Liver (tissue), 9 donors: ENCODE data around the gene CD8A. TPM values are rescaled to one million over a fixed set of nuclear protein-coding genes. Genes with fewer than 3 reads are reported as not detected.

Experiments
- DNase-seq: peaks from one replicate; pipeline ENCODE4 v3.0.0-alpha.2; 2017; ENCODE audit warnings: low spot score
- H3K27ac ChIP-seq, 2 donors: one replicate each; pipeline ENCODE4 v1.7.0; 2013; ENCODE audit warnings: inconsistent platforms in 2 of 2, low read length in 2 of 2, control low read depth in 1 of 2, low read depth in 1 of 2, mild to moderate bottlenecking in 1 of 2
- H3K27me3 ChIP-seq, 4 donors: one replicate each; pipeline versions ENCODE4 v1.6.1 to v1.7.0; 2013; ENCODE audit warnings: low read length in 3 of 4, inconsistent platforms in 1 of 4, mild to moderate bottlenecking in 1 of 4, moderate library complexity in 1 of 4; ENCODE audit not compliant: control insufficient read depth in 4 of 4, insufficient read depth in 4 of 4
- H3K36me3 ChIP-seq, 4 donors: one replicate each; pipeline versions ENCODE4 v1.6.1 to v1.7.0; 2013; ENCODE audit warnings: low read length in 3 of 4, mild to moderate bottlenecking in 3 of 4, low read depth in 1 of 4, moderate library complexity in 1 of 4; ENCODE audit not compliant: control insufficient read depth in 4 of 4, insufficient read depth in 3 of 4
- H3K4me1 ChIP-seq, 4 donors: one replicate each; pipeline versions ENCODE4 v1.6.1 to v1.7.0; 2013; ENCODE audit warnings: low read length in 3 of 4, mild to moderate bottlenecking in 3 of 4, moderate library complexity in 1 of 4; ENCODE audit not compliant: control insufficient read depth in 4 of 4, insufficient read depth in 4 of 4
- H3K4me3 ChIP-seq, 3 donors: one replicate each; pipeline versions ENCODE4 v1.6.1 to v1.7.0; 2013; ENCODE audit warnings: low read length in 3 of 3, control low read depth in 1 of 3, low read depth in 1 of 3, mild to moderate bottlenecking in 1 of 3
- H3K9ac ChIP-seq, 2 donors: one replicate each; pipeline ENCODE4 v1.7.0; 2013; ENCODE audit warnings: low read length in 2 of 2, mild to moderate bottlenecking in 2 of 2, moderate library complexity in 2 of 2, control low read depth in 1 of 2, low read depth in 1 of 2
- H3K9me3 ChIP-seq, 4 donors: one replicate each; pipeline versions ENCODE4 v1.6.1 to v1.7.0; 2013; ENCODE audit warnings: low read length in 3 of 4; ENCODE audit not compliant: control insufficient read depth in 4 of 4
- EGR1 ChIP-seq, 2 donors: IDR thresholded peaks; 2 replicates each; pipeline ENCODE4 v1.6.1; 2016 to 2018; ENCODE audit warnings: antibody characterized with exemption in 2 of 2, low read depth in 2 of 2
- FOXA2 ChIP-seq: IDR thresholded peaks from 2 replicates; pipeline ENCODE4 v1.6.1; 2016; ENCODE audit warnings: antibody characterized with exemption
- HNF4A ChIP-seq, 2 donors: conservative IDR thresholded peaks; 2 replicates each; pipeline ENCODE4 v1.6.1; 2016; ENCODE audit warnings: antibody characterized with exemption in 2 of 2, mild to moderate bottlenecking in 2 of 2
- HNF4G ChIP-seq: IDR thresholded peaks from 2 replicates; pipeline ENCODE4 v1.6.1; 2016; ENCODE audit warnings: antibody characterized with exemption
- NR2F2 ChIP-seq: IDR thresholded peaks from 2 replicates; pipeline ENCODE4 v1.6.1; 2016; ENCODE audit warnings: antibody characterized with exemption
- RAD21 ChIP-seq, 2 donors: IDR thresholded peaks; 2 replicates each; pipeline ENCODE4 v1.6.1; 2016; ENCODE audit warnings: antibody characterized with exemption in 2 of 2, mild to moderate bottlenecking in 2 of 2
- RXRA ChIP-seq, 2 donors: IDR thresholded peaks; 2 replicates each; pipeline ENCODE4 v1.6.1; 2017 to 2018; ENCODE audit warnings: antibody characterized with exemption in 2 of 2, mild to moderate bottlenecking in 1 of 2
- SP1 ChIP-seq: IDR thresholded peaks from 2 replicates; pipeline ENCODE4 v1.6.1; 2018; ENCODE audit warnings: antibody characterized with exemption, mild to moderate bottlenecking
- TAF1 ChIP-seq: conservative IDR thresholded peaks from 2 replicates; pipeline ENCODE4 v1.6.1; 2016; ENCODE audit warnings: antibody characterized with exemption, mild to moderate bottlenecking
- WGBS: extraction: QIAGEN DNeasy Blood & Tissue Kit; methylation state at CpG from one replicate; pipeline ENCODE4 v1.1.7; 2013; 5-methylcytosine and 5-hydroxymethylcytosine counted together
- polyA plus RNA-seq, 2 donors: library from polyadenylated mRNA; stranded (reverse) in 1 of 2; unstranded in 1 of 2; fragments of 200-250 nt in 1 of 2; fragments of >200 nt in 1 of 2; fragmentation: Nextera tagmentation in 1 of 2; extraction: Ambion mirVana in 1 of 2; gene quantifications; one replicate each; pipeline versions ENCODE4 v1.2.1 to v1.2.3, GENCODE V29; 2013 to 2015
- total RNA-seq, 2 donors: library from RNA; depleted of rRNA; stranded (reverse); fragments of >200 nt; gene quantifications; one replicate each; pipeline ENCODE4 v1.2.3, GENCODE V29; 2014
- TF ChIP-seq, protein P1 (sequence below): IDR thresholded peaks from 2 replicates; pipeline ENCODE4 v1.6.1; 2016; ENCODE audit warnings: antibody characterized with exemption
- TF ChIP-seq, protein P2 (sequence below): fragments of 150-350 bp; IDR thresholded peaks from 2 replicates; pipeline ENCODE4 v1.5.1; 2017; ENCODE audit warnings: improper control_type of control experiment, low read depth, low read length; ENCODE audit not compliant: missing input control
- TF ChIP-seq, protein P3 (sequence below): IDR thresholded peaks from 2 replicates; pipeline ENCODE4 v1.6.1; 2016; ENCODE audit warnings: antibody characterized with exemption, mild to moderate bottlenecking
- TF ChIP-seq, protein P4 (sequence below): IDR thresholded peaks from 2 replicates; pipeline ENCODE4 v1.6.1; 2016; ENCODE audit warnings: antibody characterized with exemption
- donor health status: healthy.
- donor health status: healthy.
- donor health status: healthy.
- donor health status: healthy.
- donor health status: healthy.

Gene CD8A
- total and polyA plus RNA-seq, 4 donors: 0.42 to 1.8 (median 0.69) TPM

DNA sequence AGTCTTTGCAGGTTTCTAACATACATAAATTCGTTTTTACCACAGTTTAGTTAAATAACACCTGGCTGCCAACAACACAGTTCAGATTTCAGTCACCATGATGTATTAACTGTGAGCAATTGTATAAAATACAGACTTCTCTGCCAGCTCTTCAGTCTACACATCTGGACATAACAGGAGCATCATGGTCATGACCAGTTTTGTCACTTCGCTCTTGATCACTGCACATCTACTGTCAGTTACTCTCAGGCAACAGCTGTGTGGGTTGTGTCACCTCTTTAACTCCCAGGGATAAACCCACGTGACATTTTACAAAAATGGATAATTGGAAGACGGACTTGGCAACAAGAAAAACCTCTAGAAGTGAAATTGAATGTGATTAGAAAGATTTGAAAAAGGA is 30.3 kb downstream of the CD8A start:
- TF ChIP-seq EGR1 (IDR thresholded peaks at IDR 0.05; ENCODE audit: low read depth in 2 of 2) (no peak), NR2F2 (no peak), HNF4G (no peak), RXRA (IDR thresholded peaks at IDR 0.05) (no peak), FOXA2 (no peak), RAD21 (IDR thresholded peaks at IDR 0.05) (no peak), TAF1 (no peak), HNF4A (conservative IDR thresholded peaks at IDR 0.05) (no peak)
- TF ChIP-seq, protein P1, sequence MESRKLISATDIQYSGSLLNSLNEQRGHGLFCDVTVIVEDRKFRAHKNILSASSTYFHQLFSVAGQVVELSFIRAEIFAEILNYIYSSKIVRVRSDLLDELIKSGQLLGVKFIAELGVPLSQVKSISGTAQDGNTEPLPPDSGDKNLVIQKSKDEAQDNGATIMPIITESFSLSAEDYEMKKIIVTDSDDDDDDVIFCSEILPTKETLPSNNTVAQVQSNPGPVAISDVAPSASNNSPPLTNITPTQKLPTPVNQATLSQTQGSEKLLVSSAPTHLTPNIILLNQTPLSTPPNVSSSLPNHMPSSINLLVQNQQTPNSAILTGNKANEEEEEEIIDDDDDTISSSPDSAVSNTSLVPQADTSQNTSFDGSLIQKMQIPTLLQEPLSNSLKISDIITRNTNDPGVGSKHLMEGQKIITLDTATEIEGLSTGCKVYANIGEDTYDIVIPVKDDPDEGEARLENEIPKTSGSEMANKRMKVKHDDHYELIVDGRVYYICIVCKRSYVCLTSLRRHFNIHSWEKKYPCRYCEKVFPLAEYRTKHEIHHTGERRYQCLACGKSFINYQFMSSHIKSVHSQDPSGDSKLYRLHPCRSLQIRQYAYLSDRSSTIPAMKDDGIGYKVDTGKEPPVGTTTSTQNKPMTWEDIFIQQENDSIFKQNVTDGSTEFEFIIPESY: no peak
- TF ChIP-seq, protein P2, sequence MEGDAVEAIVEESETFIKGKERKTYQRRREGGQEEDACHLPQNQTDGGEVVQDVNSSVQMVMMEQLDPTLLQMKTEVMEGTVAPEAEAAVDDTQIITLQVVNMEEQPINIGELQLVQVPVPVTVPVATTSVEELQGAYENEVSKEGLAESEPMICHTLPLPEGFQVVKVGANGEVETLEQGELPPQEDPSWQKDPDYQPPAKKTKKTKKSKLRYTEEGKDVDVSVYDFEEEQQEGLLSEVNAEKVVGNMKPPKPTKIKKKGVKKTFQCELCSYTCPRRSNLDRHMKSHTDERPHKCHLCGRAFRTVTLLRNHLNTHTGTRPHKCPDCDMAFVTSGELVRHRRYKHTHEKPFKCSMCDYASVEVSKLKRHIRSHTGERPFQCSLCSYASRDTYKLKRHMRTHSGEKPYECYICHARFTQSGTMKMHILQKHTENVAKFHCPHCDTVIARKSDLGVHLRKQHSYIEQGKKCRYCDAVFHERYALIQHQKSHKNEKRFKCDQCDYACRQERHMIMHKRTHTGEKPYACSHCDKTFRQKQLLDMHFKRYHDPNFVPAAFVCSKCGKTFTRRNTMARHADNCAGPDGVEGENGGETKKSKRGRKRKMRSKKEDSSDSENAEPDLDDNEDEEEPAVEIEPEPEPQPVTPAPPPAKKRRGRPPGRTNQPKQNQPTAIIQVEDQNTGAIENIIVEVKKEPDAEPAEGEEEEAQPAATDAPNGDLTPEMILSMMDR: no peak
- TF ChIP-seq, protein P3, sequence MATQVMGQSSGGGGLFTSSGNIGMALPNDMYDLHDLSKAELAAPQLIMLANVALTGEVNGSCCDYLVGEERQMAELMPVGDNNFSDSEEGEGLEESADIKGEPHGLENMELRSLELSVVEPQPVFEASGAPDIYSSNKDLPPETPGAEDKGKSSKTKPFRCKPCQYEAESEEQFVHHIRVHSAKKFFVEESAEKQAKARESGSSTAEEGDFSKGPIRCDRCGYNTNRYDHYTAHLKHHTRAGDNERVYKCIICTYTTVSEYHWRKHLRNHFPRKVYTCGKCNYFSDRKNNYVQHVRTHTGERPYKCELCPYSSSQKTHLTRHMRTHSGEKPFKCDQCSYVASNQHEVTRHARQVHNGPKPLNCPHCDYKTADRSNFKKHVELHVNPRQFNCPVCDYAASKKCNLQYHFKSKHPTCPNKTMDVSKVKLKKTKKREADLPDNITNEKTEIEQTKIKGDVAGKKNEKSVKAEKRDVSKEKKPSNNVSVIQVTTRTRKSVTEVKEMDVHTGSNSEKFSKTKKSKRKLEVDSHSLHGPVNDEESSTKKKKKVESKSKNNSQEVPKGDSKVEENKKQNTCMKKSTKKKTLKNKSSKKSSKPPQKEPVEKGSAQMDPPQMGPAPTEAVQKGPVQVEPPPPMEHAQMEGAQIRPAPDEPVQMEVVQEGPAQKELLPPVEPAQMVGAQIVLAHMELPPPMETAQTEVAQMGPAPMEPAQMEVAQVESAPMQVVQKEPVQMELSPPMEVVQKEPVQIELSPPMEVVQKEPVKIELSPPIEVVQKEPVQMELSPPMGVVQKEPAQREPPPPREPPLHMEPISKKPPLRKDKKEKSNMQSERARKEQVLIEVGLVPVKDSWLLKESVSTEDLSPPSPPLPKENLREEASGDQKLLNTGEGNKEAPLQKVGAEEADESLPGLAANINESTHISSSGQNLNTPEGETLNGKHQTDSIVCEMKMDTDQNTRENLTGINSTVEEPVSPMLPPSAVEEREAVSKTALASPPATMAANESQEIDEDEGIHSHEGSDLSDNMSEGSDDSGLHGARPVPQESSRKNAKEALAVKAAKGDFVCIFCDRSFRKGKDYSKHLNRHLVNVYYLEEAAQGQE: no peak
- TF ChIP-seq, protein P4, sequence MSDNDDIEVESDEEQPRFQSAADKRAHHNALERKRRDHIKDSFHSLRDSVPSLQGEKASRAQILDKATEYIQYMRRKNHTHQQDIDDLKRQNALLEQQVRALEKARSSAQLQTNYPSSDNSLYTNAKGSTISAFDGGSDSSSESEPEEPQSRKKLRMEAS: no peak
- H3K27ac ChIP-seq: no peak overlapping the region
- WGBS: 89% methylated on average over 4 of the region's 4 CpGs
- H3K27me3 ChIP-seq: no peaks in the 10 kb centered on the region
- H3K4me3 ChIP-seq: no peak overlapping the region
- no peaks in the 10 kb centered on the region for H3K4me1 ChIP-seq
- H3K9me3 ChIP-seq: no peaks in the 10 kb centered on the region
- H3K9ac ChIP-seq: no peak overlapping the region
- peaks cover 0 to 19% (median 1%) of the 10 kb centered on the region in 4 donors for H3K36me3 ChIP-seq
- no peak for DNase-seq

- Histone ChIP-seq H3K9me3 (no peaks in the 10 kb centered on the region), H3K27ac (no peak overlapping the region), H3K9ac (no peak overlapping the region), H3K27me3 (no peaks in the 10 kb centered on the region), H3K4me1 (no peaks in the 10 kb centered on the region), H3K4me3 (no peak overlapping the region), H3K36me3 (peaks cover 2 to 35% (median 4%) of the 10 kb centered on the region in 4 donors)
- WGBS: 97% methylated on average over 3 of the region's 3 CpGs
- TF ChIP-seq, protein P3: no peak
- TF ChIP-seq, protein P2: no peak
- TF ChIP-seq SP1: no peak
- no peak for DNase-seq
These were observed 32.3 kb downstream of the CD8A start for GRCh38 chr2:86758405-86758804.
